Fibroblast of the conjunctiva (primary cell): ENCODE data around the gene MEIS1.

Experiments used
- DNase-seq: peaks from one replicate; pipeline ENCODE4 v3.0.0-alpha.2; 2010; ENCODE audit warnings: low read depth

MEIS1 gene

GRCh38 chr2:66536290-66536673, 101.4 kb downstream of the MEIS1 start:
- DNase-seq, result no peak

DNA sequence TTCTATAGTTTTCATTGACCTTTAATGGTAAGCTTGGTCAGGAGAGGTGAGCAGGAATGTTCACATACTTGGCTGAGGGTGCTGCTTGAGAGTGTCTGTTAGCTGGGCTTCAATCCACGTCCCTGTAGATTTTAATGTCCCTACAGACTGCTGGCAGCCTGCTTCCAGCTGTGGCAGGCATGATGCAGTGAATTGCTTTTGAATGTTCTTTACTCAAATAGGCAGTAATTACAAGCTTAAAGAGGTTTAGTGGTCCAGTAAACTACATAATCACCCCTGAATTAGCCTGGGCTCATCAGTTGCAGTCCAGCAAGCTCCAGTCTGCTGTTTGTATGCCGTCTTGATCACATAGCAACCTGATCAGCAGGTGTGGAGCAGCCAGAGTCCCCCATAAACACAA, 102.1 kb downstream of the MEIS1 start:
- DNase-seq, result no peak

DNA sequence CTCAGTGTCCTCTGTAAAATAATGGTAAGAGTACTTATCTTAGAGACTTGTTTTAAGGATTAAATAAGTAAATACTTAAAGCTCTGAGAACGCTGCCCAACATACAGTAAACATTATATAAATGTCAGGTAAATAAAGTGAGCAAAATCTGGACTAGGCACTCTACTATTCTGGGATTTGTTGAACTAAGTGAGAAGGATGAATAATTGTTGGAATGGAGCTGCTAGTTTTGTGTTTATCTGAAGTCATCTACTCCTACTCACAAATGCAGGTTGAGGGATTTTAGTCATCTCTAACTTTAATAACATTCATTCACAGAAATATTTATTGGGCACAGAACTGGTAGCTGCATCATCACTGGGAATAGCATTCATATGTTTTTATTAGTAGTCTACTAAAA, 103.4 kb downstream of the MEIS1 start:
- DNase-seq, result no peak

DNA sequence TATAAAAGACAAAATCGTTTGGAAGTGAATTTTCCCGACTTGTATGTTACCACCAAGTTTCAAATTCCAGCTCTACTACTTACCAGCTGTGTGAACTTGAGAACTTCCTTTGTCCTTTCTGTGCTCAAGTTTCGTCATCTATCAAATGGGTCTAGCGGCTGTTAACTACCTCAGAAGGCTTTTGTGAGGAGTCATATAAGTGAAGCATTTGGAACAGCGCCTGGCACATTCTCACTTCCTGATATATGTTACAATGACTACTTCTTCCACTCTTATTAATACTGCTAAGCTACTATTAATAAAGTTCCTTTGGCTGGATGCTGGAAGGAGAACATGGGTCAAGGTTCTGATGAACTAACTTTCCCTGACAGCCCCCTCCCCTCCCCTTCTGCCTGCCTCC, 104.5 kb downstream of the MEIS1 start:
- DNase-seq, result no peak

DNA sequence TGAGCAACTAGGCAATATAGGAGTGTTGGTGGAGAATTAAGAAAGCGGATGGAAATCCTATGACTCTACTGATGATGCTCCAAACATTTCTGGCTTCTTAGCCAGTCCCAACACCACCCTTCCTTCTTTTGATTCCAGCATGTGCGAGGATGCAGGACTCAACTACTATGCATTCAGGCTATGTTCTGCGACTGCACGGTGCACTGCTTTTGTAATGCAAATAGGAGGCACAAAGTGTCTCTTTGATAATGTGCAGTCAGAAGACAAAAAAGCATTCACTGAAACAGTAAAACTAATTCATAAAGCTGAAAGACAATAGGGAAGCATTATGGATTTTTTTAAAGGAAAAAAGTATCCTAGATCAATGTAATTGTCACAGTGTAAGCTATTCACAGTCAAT, 106.7 kb downstream of the MEIS1 start:
- no peak for DNase-seq

GRCh38 chr2:66543257-66543767, 108.4 kb downstream of the MEIS1 start:
- no peak for DNase-seq

DNA sequence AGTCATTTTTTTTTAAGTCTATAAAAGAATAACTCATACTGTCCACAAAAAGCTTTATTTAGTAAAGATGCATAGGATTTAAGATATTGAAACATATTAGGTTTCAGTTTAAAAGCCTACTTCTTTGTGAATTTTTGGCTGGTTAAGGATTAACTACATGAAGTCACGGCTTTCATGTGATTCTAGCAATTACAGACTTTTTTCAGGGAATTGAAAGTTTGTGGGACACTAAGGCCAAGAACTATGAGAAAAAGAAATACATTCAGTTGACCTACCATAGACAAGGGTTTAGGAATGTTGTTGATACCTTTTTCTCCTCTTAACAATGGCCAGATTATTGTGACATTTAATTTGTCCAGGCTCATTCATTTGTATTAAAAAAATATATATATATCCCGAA, 109.3 kb downstream of the MEIS1 start:
- DNase-seq, result no peak

DNA sequence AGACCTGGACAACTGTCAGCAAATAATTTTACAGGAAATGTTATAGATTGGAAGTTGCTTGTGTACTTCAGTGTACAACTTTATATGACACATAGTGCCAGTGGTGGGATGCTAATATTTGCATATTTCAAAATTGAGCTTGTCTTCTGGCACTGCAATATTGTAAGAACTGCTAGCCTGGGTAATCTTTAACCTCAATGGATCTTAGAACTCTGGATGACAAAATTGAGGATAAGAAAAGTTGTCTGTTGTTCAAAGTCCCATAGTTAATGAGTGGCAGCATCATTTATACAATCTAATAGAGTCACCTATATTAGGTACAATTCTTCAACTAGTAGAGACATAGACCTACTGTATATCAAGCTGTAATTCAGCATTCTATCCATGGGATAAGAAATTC, 110.3 kb downstream of the MEIS1 start:
- no peak for DNase-seq

DNA sequence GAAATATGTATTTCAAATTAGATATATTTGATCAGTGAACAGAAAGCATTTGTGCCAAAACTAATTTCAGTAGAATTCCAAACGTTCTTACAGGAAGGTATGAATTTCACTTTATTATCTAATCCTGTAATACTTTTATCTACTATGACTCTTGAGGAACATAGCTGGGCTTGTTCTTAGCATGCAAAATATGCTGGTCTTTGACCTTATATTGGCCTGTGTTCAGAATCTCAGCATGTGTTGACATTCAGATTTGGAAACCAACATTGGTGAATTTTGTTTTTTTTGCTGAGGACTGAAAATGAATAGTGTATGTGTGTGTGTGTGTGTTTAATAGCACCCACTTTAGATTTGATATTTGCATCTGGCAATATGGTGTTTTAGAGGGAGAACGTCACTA, 112.2 kb downstream of the MEIS1 start:
- DNase-seq, result no peak

DNA sequence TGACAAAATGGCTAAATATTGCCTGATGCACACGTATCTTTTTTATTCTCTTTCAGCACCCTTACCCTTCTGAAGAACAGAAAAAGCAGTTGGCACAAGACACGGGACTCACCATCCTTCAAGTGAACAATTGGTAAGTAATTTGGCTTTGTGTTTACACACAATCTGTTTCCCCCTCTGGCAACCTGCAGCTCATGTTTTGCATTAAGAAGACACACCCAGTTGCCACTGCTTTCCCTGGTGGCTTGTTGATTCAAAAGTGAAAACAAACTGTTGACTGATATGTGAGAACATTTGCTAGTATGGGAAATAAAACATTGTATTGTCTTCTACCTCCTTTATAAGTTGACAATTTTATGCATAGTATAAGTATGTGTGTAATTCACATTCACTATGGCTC, 113.0 kb downstream of the MEIS1 start:
- no peak for DNase-seq

- DNase-seq, result no peak
These were observed 113.5 kb downstream of the MEIS1 start for GRCh38 chr2:66548422-66548821.

DNA sequence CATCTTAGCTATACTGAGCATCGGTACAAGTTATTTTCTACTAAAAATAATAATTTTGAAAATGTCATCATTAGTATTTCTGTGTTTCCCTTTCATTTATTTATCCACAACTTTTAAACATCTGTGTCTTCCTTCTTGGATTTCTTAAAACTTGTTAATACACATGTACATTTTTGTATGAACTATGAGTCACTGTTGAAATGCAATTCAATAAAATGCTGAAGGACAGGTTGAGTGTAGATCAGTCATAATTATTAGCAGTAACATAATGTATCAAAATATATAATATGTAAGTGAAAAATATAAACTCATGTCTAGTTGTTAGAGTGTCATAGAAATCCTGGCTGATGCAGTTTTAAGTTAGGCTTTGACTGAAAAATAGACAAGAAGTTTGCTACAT, 115.9 kb downstream of the MEIS1 start:
- DNase-seq, result no peak

- DNase-seq, result no peak
These were observed 118.4 kb downstream of the MEIS1 start for GRCh38 chr2:66553370-66553769.

- DNase-seq, result no peak
These were observed 120.2 kb downstream of the MEIS1 start for GRCh38 chr2:66555091-66555490.

DNA sequence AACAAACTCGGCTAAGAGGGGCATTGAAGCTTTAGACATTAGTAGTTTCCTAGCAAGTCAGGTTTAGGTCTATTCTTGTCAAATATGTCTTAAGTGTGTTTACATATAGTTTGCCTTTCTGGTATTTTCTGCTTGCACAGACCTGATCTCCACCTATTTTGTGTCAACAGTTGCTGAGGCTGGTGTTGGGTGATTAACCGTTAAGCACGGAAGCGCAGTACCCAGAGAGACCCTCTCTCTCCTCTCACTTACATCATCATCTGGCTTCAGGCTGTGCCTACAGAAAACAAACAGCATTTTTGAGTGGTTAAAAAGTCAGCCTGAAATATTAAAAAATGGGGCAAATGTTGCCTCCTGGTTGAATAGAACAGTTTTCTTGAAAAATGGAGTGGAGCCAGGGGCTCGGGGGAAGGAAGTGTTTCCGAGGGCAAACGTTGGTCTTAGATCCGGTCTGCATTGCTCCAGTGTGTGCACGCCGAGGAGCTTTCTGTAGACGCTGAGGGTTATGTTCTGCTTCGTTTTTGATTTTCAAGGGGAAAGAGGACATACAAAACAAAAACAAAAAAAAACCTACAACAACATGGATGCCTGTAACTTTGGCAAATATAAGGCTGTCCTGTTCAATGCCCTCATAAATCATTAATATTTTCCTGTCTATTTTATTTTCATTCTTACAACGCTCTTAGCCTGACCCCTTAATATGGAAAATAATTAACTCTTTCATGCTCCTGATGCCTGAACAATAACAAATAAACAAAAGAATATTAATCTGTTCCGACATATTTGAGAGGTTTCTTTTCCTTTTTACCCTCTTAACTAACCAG, 120.8 kb downstream of the MEIS1 start:
- DNase-seq, result no peak

GRCh38 chr2:66559672-66560071, 124.7 kb downstream of the MEIS1 start:
- DNase-seq, result no peak

DNA sequence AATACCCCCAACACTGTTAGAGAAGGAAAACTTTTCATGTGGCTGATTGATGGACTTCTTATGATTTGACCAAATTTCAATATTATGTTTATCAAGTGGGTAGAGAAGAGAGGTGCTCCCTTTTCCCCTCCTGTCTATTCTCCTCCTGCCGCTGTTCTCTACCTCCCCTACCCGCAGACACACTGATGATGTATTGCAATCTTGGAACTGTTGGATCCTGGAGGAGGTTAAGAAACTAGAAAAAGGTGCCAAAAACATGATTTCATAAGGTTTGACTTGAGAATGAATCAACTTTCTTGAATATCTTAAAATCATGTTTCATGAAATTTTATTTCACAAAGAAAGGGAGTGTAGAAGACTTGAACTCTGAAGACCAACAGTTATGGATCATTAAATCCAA, 125.8 kb downstream of the MEIS1 start:
- no peak for DNase-seq

- DNase-seq, result no peak
These were observed 126.8 kb downstream of the MEIS1 start for GRCh38 chr2:66561645-66562303.

- no peak for DNase-seq
These were observed 127.4 kb downstream of the MEIS1 start for GRCh38 chr2:66562304-66562685.

GRCh38 chr2:66563473-66563872, 128.5 kb downstream of the MEIS1 start:
- no peak for DNase-seq

- DNase-seq, result no peak
These were observed 130.4 kb downstream of the MEIS1 start for GRCh38 chr2:66565291-66565690.

DNA sequence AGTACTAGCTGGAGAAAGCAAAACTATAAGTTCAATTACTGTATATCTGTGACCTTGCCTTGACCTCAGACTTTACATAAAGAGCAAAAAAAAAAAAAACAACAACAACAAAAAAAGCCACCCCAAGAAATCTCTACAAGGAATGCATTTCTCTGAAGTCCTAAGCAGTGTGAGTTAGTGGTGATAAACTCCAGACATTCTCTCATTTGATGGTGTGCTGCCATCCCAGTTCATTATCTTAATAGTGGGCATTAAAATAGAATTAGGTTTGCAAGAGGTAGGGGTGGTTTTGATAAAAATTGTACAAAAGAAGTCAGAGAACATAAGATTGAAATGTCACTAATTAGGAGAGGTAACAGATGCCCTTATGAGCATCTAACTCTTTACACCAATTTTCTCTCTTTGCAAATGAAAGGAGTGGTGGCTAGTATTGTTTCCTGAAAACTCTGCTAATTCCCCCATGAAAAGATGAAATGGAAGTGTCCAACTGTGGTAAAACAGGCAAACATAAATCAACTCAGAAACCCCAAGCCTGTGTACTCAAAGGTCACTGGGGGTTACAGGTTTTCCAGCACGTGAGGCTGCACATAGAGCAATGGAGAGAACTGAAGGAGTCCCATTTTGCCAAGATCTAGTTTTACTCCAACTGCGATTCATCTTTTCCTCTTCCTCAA, 131.9 kb downstream of the MEIS1 start:
- no peak for DNase-seq

GRCh38 chr2:66567729-66568128, 132.8 kb downstream of the MEIS1 start:
- no peak for DNase-seq
